ENCODE results near the gene RAD51D.

DNA sequence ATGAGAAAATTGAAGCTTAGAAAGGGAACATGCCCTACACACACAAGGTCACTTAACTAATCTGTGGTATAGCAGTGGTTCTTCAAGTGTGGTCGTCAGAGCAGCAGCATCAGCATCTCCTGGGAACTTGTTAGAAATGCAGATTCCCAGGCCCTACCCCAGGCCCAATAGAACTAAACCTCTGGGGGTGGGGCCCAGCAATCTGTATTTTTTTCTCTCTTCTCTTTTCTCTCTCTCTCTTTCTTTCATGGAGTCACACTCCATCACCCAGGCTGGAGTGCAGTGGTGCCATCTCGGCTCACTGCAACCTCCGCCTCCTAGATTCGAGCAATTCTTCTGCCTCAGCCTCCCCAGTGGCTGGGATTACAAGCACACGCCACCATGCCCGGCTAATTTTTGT is 18.6 kb upstream of the RAD51D start:
- TF ChIP-seq CTCF (conservative IDR thresholded peaks at IDR 0.05; ENCODE audit: low read depth, low read length) (no peak), EZH2 (IDR thresholded peaks at IDR 0.05; ENCODE audit: borderline replicate concordance, low read depth, low read length, poor library complexity, severe bottlenecking) (no peak)

All from A673 (cell line).